ENCODE data around the gene GARS1.

- no peak for TF ChIP-seq CTCF (conservative IDR thresholded peaks at IDR 0.05)
- TF ChIP-seq EZH2 (IDR thresholded peaks at IDR 0.05; ENCODE audit: low read depth): no peak
These were observed 23.5 kb downstream of the GARS1 start for GRCh38 chr7:30618080-30618676.
